ENCODE measurements around the gene FRY.

GRCh38 chr13:32009362-32009761 lies 22.2 kb upstream of the FRY start:
- TF ChIP-seq CTCF (conservative IDR thresholded peaks at IDR 0.05) (no peak), ZFX (IDR thresholded peaks at IDR 0.05) (no peak)

All from C4-2B (cell line).